ENCODE data around the gene KCNMA1.

DNA sequence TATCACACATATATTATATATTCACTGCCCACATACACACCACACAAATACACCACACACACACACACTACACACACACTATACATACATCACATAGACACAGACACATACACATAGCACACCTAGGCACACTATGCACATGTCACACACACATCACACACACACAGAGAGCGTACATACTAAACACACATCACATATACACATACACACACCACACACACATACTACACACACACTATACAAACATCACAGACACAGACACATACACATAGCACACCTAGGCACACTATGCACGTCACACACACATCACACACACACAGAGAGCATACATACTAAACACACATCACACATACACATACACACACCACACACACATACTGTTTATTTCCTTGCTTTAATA lies 165.5 kb downstream of the KCNMA1 start:
- TF ChIP-seq, protein P1, sequence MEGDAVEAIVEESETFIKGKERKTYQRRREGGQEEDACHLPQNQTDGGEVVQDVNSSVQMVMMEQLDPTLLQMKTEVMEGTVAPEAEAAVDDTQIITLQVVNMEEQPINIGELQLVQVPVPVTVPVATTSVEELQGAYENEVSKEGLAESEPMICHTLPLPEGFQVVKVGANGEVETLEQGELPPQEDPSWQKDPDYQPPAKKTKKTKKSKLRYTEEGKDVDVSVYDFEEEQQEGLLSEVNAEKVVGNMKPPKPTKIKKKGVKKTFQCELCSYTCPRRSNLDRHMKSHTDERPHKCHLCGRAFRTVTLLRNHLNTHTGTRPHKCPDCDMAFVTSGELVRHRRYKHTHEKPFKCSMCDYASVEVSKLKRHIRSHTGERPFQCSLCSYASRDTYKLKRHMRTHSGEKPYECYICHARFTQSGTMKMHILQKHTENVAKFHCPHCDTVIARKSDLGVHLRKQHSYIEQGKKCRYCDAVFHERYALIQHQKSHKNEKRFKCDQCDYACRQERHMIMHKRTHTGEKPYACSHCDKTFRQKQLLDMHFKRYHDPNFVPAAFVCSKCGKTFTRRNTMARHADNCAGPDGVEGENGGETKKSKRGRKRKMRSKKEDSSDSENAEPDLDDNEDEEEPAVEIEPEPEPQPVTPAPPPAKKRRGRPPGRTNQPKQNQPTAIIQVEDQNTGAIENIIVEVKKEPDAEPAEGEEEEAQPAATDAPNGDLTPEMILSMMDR (conservative IDR thresholded peaks at IDR 0.05; ENCODE audit: low read depth, low read length): no peak
- no peak for TF ChIP-seq EZH2 (IDR thresholded peaks at IDR 0.05; ENCODE audit: low read length, unreplicated experiment)
- no peak for TF ChIP-seq EZH2phosphoT487 (IDR thresholded peaks at IDR 0.05; ENCODE audit: borderline replicate concordance, low read length)

All from PC-3 (cell line).